Brain microvascular endothelial cell (primary cell): ENCODE data around the gene COTL1.

Experiments
- DNase-seq: peaks from one replicate; pipeline ENCODE4 v3.0.0-alpha.2; 2020
- H3K27ac ChIP-seq: fragments of 250-450 bp; sonication (Bioruptor Pico); 2 replicates; pipeline ENCODE4 v1.5.1; 2020; ENCODE audit warnings: mild to moderate bottlenecking, moderate library complexity
- H3K27me3 ChIP-seq: fragments of 250-450 bp; sonication (Bioruptor Pico); replicated peaks from 2 replicates; pipeline ENCODE4 v1.5.1; 2020; ENCODE audit warnings: mild to moderate bottlenecking
- H3K36me3 ChIP-seq: fragments of 250-450 bp; sonication (Bioruptor Pico); replicated peaks from 2 replicates; pipeline ENCODE4 v1.5.1; 2020; ENCODE audit warnings: mild to moderate bottlenecking
- H3K4me3 ChIP-seq: 2 replicates; pipeline ENCODE4 v1.5.1; 2011; ENCODE audit warnings: low read depth, mild to moderate bottlenecking, control low read depth, low read length, moderate library complexity
- in situ Hi-C: cut with HindIII; loops from 2 replicates; pipeline ENCODE4 v1.10.0; 2017; ENCODE audit warnings: low sequenced_read_pairs, low pct_ligation_motif_present
- TF ChIP-seq, protein P1 (sequence below): IDR thresholded peaks from 2 replicates; pipeline ENCODE4 v1.5.1; 2011; ENCODE audit warnings: low read depth, mild to moderate bottlenecking, moderate library complexity, low read length, control low read depth, inconsistent platforms; ENCODE audit errors: missing control alignments

The COTL1 gene

DNA sequence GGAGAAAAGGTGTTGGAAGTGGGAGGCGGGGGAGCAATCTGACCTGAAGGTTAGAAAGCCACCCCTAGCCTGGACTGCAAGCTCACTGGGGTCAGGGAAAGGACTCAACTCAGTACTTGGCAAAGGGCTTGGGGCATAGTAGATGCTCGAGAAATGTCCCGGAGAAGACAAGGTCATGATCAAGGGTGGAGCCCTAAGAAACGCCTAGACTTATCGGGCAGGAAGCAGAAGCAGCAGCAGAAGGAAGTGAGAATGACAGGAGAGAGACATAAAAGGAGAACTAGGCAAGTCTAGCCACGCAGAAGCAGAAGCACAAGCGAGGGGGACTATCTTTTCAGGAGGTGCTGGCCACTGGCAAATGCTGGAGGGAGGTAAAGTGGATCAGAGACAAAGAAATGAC is 10.2 kb downstream of the COTL1 start:
- H3K27me3 ChIP-seq: no peaks in the 10 kb centered on the region
- peaks cover 50% of the 10 kb centered on the region for H3K36me3 ChIP-seq
- no peak for DNase-seq
- in situ Hi-C loops: loop anchor here (25.0 kb wide), 1 partner anchor 130 kb away; no protein-coding TSS in a partner anchor
- TF ChIP-seq, protein P1, sequence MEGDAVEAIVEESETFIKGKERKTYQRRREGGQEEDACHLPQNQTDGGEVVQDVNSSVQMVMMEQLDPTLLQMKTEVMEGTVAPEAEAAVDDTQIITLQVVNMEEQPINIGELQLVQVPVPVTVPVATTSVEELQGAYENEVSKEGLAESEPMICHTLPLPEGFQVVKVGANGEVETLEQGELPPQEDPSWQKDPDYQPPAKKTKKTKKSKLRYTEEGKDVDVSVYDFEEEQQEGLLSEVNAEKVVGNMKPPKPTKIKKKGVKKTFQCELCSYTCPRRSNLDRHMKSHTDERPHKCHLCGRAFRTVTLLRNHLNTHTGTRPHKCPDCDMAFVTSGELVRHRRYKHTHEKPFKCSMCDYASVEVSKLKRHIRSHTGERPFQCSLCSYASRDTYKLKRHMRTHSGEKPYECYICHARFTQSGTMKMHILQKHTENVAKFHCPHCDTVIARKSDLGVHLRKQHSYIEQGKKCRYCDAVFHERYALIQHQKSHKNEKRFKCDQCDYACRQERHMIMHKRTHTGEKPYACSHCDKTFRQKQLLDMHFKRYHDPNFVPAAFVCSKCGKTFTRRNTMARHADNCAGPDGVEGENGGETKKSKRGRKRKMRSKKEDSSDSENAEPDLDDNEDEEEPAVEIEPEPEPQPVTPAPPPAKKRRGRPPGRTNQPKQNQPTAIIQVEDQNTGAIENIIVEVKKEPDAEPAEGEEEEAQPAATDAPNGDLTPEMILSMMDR: no peak
- no peak overlapping the region for H3K27ac ChIP-seq
- no peak overlapping the region for H3K4me3 ChIP-seq

DNA sequence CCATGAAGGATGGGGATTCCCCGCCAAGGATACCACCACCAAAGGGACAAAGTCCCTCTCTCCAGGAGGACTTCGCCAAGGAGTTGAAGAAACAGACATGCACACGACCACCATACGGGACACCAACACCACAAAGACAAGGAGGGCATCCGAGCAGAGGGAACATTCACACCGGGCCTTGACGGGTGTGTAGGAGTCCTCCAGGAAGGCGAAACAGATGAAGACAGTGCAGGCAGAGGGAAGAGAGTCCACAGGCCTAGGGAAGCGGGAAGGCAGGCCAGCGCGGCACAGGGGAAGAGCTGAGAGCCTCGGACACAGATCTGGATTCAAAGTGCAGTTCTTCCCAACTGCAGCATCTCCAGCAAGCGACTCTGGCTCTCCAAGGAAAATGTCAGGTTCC is 10.8 kb downstream of the COTL1 start:
- TF ChIP-seq, protein P1: no peak
- H3K27ac ChIP-seq: no peak overlapping the region
- H3K4me3 ChIP-seq: no peak overlapping the region
- no peaks in the 10 kb centered on the region for H3K27me3 ChIP-seq
- in situ Hi-C loops: loop anchor here (25.0 kb wide), 1 partner anchor 130 kb away; no protein-coding TSS in a partner anchor
- DNase-seq: no peak
- peaks cover 50% of the 10 kb centered on the region for H3K36me3 ChIP-seq

DNA sequence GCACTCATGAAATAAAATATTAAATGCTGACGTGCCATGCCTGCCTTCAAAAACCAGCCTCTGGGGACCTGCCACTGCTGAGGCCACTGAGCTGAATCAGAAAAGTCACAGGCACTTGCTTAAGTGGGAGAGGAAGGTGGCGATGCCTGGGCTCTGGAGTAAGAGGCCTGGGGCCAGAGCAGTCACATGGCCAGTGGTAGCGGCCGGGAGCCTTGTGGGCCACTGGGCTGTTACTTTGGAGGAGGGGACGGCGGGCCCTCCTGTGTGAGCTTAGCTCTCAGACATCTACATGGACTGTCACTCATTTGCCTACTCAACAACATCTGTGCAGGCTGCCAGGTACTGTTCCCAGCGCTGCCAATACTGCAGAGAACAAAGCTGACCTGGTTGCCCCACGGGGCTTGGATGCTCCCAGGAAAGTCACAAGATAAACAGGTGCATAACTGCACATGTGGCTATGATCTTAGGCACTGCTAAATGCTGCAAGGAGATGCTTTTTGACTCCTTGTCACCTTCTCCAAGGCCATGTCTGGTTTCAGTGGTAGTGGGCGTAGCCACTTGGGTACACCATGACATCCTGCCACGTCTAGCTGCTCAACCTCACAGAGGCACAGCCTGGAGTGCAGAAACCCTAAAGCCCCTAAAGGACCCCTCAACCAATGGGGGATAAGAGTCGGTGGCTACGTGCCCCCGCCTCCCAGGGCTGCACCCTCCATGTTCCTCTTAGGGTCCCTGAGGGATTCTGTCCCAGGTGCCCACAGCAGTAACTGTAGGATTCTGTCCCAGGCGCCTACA is 11.6 kb downstream of the COTL1 start:
- Histone ChIP-seq H3K4me3 (no peak overlapping the region), H3K27ac (no peak overlapping the region), H3K36me3 (peaks cover 48% of the 10 kb centered on the region), H3K27me3 (no peaks in the 10 kb centered on the region)
- in situ Hi-C loops: loop anchor here (25.0 kb wide), 1 partner anchor 131 kb away; no protein-coding TSS in a partner anchor
- DNase-seq: no peak
- TF ChIP-seq, protein P1: no peak

DNA sequence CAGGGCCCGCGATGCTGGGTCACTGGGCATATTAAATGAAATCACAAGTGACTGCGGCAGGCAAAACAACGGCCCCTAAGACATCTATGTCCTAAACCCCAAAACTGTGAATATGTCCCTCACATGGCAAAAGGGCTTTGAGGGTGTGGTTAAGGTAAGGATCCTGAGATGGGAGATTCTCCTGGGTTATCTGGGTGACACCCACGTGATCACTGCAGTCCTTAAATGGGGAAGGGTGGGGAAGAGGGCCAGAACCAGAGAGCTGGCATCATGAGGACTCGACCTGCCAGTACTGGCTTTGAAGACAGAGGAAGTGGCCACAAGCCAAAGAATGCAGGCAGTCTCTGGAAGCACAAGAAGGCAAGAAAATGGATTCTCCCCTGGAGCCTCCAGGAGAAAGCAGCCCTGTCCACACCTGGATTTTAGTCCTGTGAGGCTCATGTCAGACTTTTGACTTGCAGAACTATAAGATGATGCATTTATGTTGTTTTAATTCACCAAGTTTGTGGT is 12.5 kb downstream of the COTL1 start:
- TF ChIP-seq, protein P1: no peak
- Histone ChIP-seq H3K36me3 (peaks cover 46% of the 10 kb centered on the region), H3K27ac (no peak overlapping the region), H3K4me3 (no peak overlapping the region), H3K27me3 (no peaks in the 10 kb centered on the region)
- in situ Hi-C loops: loop anchor here (25.0 kb wide), 1 partner anchor 132 kb away; no protein-coding TSS in a partner anchor
- DNase-seq: no peak

GRCh38 chr16:84604477-84605013 is 13.3 kb downstream of the COTL1 start:
- Histone ChIP-seq H3K27me3 (no peaks in the 10 kb centered on the region), H3K4me3 (no peak overlapping the region), H3K36me3 (peaks cover 39% of the 10 kb centered on the region), H3K27ac (no peak overlapping the region)
- no peak for DNase-seq
- in situ Hi-C loops: loop anchor here (25.0 kb wide), 1 partner anchor 133 kb away; no protein-coding TSS in a partner anchor
- TF ChIP-seq, protein P1: no peak
